ENCODE measurements around the gene TMEM202. TPM values are rescaled to one million over a fixed set of nuclear protein-coding genes. Genes with fewer than 3 reads are reported as not detected.
"Not testable (repeated sequence)": the region's sequence is repeated elsewhere in the genome, so short reads cannot be mapped to it uniquely, and the experiment has no call there.

TMEM202 gene
- total and polyA plus RNA-seq, 5 donors from 2014 or later, result not detected

- no peaks in the 10 kb centered on the region for H3K36me3 Mint-ChIP-seq
- no peak for DNase-seq
- Histone ChIP-seq H3K27ac (ENCODE audit: insufficient read depth, low read length, poor library complexity, severe bottlenecking) (no peak overlapping the region), H3K27me3 (ENCODE audit: control insufficient read depth, insufficient read depth, low read length) (peaks cover 21% of the 10 kb centered on the region), H3K36me3 (ENCODE audit: control insufficient read depth, insufficient read depth, low read length) (no peaks in the 10 kb centered on the region), H3K4me3 (ENCODE audit: low read depth, low read length) (no peak overlapping the region), H3K9me3 (ENCODE audit: control insufficient read depth in 2 of 2, low read length in 2 of 2) (no peaks in the 10 kb centered on the region), H3K4me1 (ENCODE audit: control insufficient read depth, insufficient read depth, low read length, poor library complexity, severe bottlenecking) (no peaks in the 10 kb centered on the region)
- peaks cover 35% of the 10 kb centered on the region for H3K27me3 Mint-ChIP-seq
- H3K27ac Mint-ChIP-seq, result peak overlapping the region in 1 of 3 donors; percentile 12
- no peak overlapping the region for H3K4me3 Mint-ChIP-seq
- H3K4me1 Mint-ChIP-seq, result no peaks in the 10 kb centered on the region
- no peak for ATAC-seq (ENCODE audit: low read depth in 2 of 2)
- peaks cover 0 to 3% (median 0%) of the 10 kb centered on the region in 7 donors for H3K9me3 Mint-ChIP-seq
Observed at GRCh38 chr15:72404356-72404755, 6.3 kb downstream of the TMEM202 start.

- Histone ChIP-seq H3K27ac (ENCODE audit: insufficient read depth, low read length, poor library complexity, severe bottlenecking) (no peak overlapping the region), H3K4me1 (ENCODE audit: control insufficient read depth, insufficient read depth, low read length, poor library complexity, severe bottlenecking) (no peaks in the 10 kb centered on the region), H3K36me3 (ENCODE audit: control insufficient read depth, insufficient read depth, low read length) (no peaks in the 10 kb centered on the region), H3K4me3 (ENCODE audit: low read depth, low read length) (no peak overlapping the region), H3K27me3 (ENCODE audit: control insufficient read depth, insufficient read depth, low read length) (peaks cover 21% of the 10 kb centered on the region), H3K9me3 (ENCODE audit: control insufficient read depth in 2 of 2, low read length in 2 of 2) (no peaks in the 10 kb centered on the region)
- Mint-ChIP-seq H3K9me3 (peaks cover 0 to 3% (median 0%) of the 10 kb centered on the region in 7 donors), H3K4me3 (no peak overlapping the region), H3K27ac (peak overlapping the region in 1 of 3 donors; percentile 12), H3K27me3 (peaks cover 40% of the 10 kb centered on the region), H3K36me3 (no peaks in the 10 kb centered on the region), H3K4me1 (no peaks in the 10 kb centered on the region)
- DNase-seq, result no peak
- no peak for ATAC-seq (ENCODE audit: low read depth in 2 of 2)
Observed at GRCh38 chr15:72404841-72405240, 6.7 kb downstream of the TMEM202 start.

GRCh38 chr15:72406936-72407335 lies 8.8 kb downstream of the TMEM202 start:
- H3K27me3 Mint-ChIP-seq, result peaks cover 43% of the 10 kb centered on the region

GRCh38 chr15:72411111-72411510 lies 13.0 kb downstream of the TMEM202 start:
- Histone ChIP-seq H3K4me1 (ENCODE audit: control insufficient read depth, insufficient read depth, low read length, poor library complexity, severe bottlenecking) (no peaks in the 10 kb centered on the region), H3K27ac (ENCODE audit: insufficient read depth, low read length, poor library complexity, severe bottlenecking) (no peak overlapping the region), H3K9me3 (ENCODE audit: control insufficient read depth in 2 of 2, low read length in 2 of 2) (peaks cover 0 to 4% of the 10 kb centered on the region in 2 experiments), H3K36me3 (ENCODE audit: control insufficient read depth, insufficient read depth, low read length) (no peaks in the 10 kb centered on the region), H3K4me3 (ENCODE audit: low read depth, low read length) (no peak overlapping the region), H3K27me3 (ENCODE audit: control insufficient read depth, insufficient read depth, low read length) (peaks cover 19% of the 10 kb centered on the region)
- Mint-ChIP-seq H3K4me1 (no peaks in the 10 kb centered on the region), H3K27ac (no peak overlapping the region), H3K36me3 (no peaks in the 10 kb centered on the region), H3K9me3 (peaks cover 0 to 6% (median 0%) of the 10 kb centered on the region in 7 donors), H3K4me3 (no peak overlapping the region), H3K27me3 (peaks cover 30% of the 10 kb centered on the region)
- no peak for DNase-seq
- no peak for ATAC-seq (ENCODE audit: low read depth in 2 of 2)

More at GRCh38 chr15:72406936-72407335, 8.8 kb downstream of the TMEM202 start:
- no peaks in the 10 kb centered on the region for H3K36me3 ChIP-seq (ENCODE audit: control insufficient read depth, insufficient read depth, low read length)
- Mint-ChIP-seq H3K4me3 (no peak overlapping the region), H3K9me3 (peaks cover 0 to 6% (median 0%) of the 10 kb centered on the region in 7 donors), H3K36me3 (no peaks in the 10 kb centered on the region), H3K4me1 (no peaks in the 10 kb centered on the region), H3K27ac (no peak overlapping the region)
- H3K9me3 ChIP-seq (ENCODE audit: control insufficient read depth in 2 of 2, low read length in 2 of 2), result peaks cover 0 to 4% of the 10 kb centered on the region in 2 experiments
- no peak overlapping the region for H3K27ac ChIP-seq (ENCODE audit: insufficient read depth, low read length, poor library complexity, severe bottlenecking)
- H3K4me3 ChIP-seq (ENCODE audit: low read depth, low read length), result no peak overlapping the region
- DNase-seq (no peak), ATAC-seq (ENCODE audit: low read depth in 2 of 2) (no peak)
- no peaks in the 10 kb centered on the region for H3K4me1 ChIP-seq (ENCODE audit: control insufficient read depth, insufficient read depth, low read length, poor library complexity, severe bottlenecking)
- H3K27me3 ChIP-seq (ENCODE audit: control insufficient read depth, insufficient read depth, low read length), result peaks cover 29% of the 10 kb centered on the region

DNA sequence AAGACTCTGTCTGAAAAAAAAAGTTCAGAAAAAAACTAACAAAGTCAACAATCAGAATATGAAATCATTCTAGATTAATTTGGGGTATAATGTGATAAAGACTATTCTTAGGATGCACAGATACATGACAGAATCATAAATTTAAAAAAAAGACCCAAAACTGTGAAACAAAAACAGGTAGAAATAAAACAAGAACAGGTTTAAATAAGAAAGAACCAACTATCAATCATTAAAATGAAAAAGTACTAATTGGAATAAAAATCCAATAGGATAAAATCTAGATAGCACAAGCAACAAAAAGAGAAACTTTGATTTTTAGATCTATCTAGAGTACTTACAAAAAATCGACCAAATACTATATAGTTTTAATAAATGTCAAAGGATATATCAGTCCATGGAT lies 13.4 kb downstream of the TMEM202 start:
- ATAC-seq (ENCODE audit: low read depth in 2 of 2), result no peak
- peaks cover 17% of the 10 kb centered on the region for H3K27me3 ChIP-seq (ENCODE audit: control insufficient read depth, insufficient read depth, low read length)
- no peaks in the 10 kb centered on the region for H3K36me3 ChIP-seq (ENCODE audit: control insufficient read depth, insufficient read depth, low read length)
- DNase-seq, result no peak
- Mint-ChIP-seq H3K27ac (no peak overlapping the region), H3K27me3 (peaks cover 28% of the 10 kb centered on the region), H3K36me3 (no peaks in the 10 kb centered on the region), H3K9me3 (peaks cover 0 to 6% (median 0%) of the 10 kb centered on the region in 7 donors), H3K4me3 (no peak overlapping the region), H3K4me1 (no peaks in the 10 kb centered on the region)
- no peaks in the 10 kb centered on the region for H3K4me1 ChIP-seq (ENCODE audit: control insufficient read depth, insufficient read depth, low read length, poor library complexity, severe bottlenecking)
- no peak overlapping the region for H3K27ac ChIP-seq (ENCODE audit: insufficient read depth, low read length, poor library complexity, severe bottlenecking)
- peaks cover 0 to 4% of the 10 kb centered on the region in 2 experiments for H3K9me3 ChIP-seq (ENCODE audit: control insufficient read depth in 2 of 2, low read length in 2 of 2)
- no peak overlapping the region for H3K4me3 ChIP-seq (ENCODE audit: low read depth, low read length)

DNA sequence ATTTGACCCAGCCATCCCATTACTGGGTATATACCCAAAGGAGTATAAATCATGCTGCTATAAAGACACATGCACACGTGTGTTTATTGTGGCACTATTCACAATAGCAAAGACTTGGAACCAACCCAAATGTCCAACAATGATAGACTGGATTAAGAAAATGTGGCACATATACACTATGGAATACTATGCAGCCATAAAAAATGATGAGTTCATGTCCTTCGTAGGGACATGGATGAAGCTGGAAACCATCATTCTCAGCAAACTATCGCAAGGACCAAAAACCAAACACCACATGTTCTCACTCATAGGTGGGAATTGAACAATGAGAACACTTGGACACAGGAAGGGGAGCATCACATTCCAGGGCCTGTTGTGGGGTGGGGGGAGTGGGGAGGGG lies 15.2 kb downstream of the TMEM202 start:
- H3K4me1 Mint-ChIP-seq; H3K4me1 ChIP-seq (ENCODE audit: control insufficient read depth, insufficient read depth, low read length, poor library complexity, severe bottlenecking); H3K9me3 ChIP-seq (ENCODE audit: control insufficient read depth in 2 of 2, low read length in 2 of 2); H3K36me3 ChIP-seq (ENCODE audit: control insufficient read depth, insufficient read depth, low read length); H3K9me3 Mint-ChIP-seq; H3K27ac Mint-ChIP-seq; H3K27ac ChIP-seq (ENCODE audit: insufficient read depth, low read length, poor library complexity, severe bottlenecking); H3K36me3 Mint-ChIP-seq; ATAC-seq (ENCODE audit: low read depth in 2 of 2); DNase-seq; H3K4me3 ChIP-seq (ENCODE audit: low read depth, low read length); H3K27me3 ChIP-seq (ENCODE audit: control insufficient read depth, insufficient read depth, low read length); H3K4me3 Mint-ChIP-seq: not testable (repeated sequence)
- H3K27me3 Mint-ChIP-seq, result peaks cover 40% of the 10 kb centered on the region

- Histone ChIP-seq H3K27ac (ENCODE audit: insufficient read depth, low read length, poor library complexity, severe bottlenecking) (no peak overlapping the region), H3K9me3 (ENCODE audit: control insufficient read depth in 2 of 2, low read length in 2 of 2) (peaks cover 0 to 4% of the 10 kb centered on the region in 2 experiments), H3K27me3 (ENCODE audit: control insufficient read depth, insufficient read depth, low read length) (peaks cover 8% of the 10 kb centered on the region), H3K4me1 (ENCODE audit: control insufficient read depth, insufficient read depth, low read length, poor library complexity, severe bottlenecking) (no peaks in the 10 kb centered on the region), H3K4me3 (ENCODE audit: low read depth, low read length) (no peak overlapping the region), H3K36me3 (ENCODE audit: control insufficient read depth, insufficient read depth, low read length) (no peaks in the 10 kb centered on the region)
- H3K36me3 Mint-ChIP-seq, result no peaks in the 10 kb centered on the region
- H3K9me3 Mint-ChIP-seq, result peaks cover 0 to 6% (median 0%) of the 10 kb centered on the region in 7 donors
- peaks cover 29% of the 10 kb centered on the region for H3K27me3 Mint-ChIP-seq
- DNase-seq (no peak), ATAC-seq (ENCODE audit: low read depth in 2 of 2) (no peak)
- H3K4me1 Mint-ChIP-seq, result no peaks in the 10 kb centered on the region
- H3K4me3 Mint-ChIP-seq, result no peak overlapping the region
- H3K27ac Mint-ChIP-seq, result no peak overlapping the region
Observed at GRCh38 chr15:72415304-72415703, 17.2 kb downstream of the TMEM202 start.

DNA sequence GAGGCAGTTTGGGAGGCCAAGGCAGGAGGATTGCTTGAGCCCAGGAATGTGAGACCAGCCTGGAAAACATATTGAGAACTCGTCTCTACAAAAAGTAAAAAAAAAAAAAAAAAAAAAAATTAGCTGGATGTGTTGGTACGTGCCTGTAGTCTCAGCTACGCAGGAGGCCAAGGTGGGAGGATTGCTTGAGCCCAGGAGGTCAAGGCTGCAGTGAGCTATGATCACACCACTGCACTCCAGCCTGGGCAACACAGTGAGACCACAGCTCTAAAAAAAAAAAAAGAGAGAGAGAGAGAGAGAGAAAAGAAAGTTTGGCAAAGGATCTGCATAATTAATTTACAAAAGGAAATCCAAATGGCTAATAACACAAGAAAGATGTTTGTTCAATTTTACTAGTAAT lies 21.7 kb downstream of the TMEM202 start:
- not testable (repeated sequence) for H3K27ac ChIP-seq (ENCODE audit: insufficient read depth, low read length, poor library complexity, severe bottlenecking); H3K4me1 ChIP-seq (ENCODE audit: control insufficient read depth, insufficient read depth, low read length, poor library complexity, severe bottlenecking); H3K36me3 ChIP-seq (ENCODE audit: control insufficient read depth, insufficient read depth, low read length); H3K9me3 ChIP-seq (ENCODE audit: control insufficient read depth in 2 of 2, low read length in 2 of 2); H3K36me3 Mint-ChIP-seq; H3K27ac Mint-ChIP-seq; H3K4me3 Mint-ChIP-seq; H3K4me1 Mint-ChIP-seq; H3K27me3 ChIP-seq (ENCODE audit: control insufficient read depth, insufficient read depth, low read length); H3K4me3 ChIP-seq (ENCODE audit: low read depth, low read length); ATAC-seq (ENCODE audit: low read depth in 2 of 2); DNase-seq
- H3K9me3 Mint-ChIP-seq, result peaks cover 2 to 13% (median 4%) of the 10 kb centered on the region in 7 donors
- peaks cover 29% of the 10 kb centered on the region for H3K27me3 Mint-ChIP-seq
